H1 (cell line): ENCODE results near the gene NOTUM. TPM values are rescaled to one million over a fixed set of nuclear protein-coding genes. Genes with fewer than 3 reads are reported as not detected.

Experiments
- CTCF ChIA-PET: fragments of 300-600 bp; sonication (Branson Sonifier 250); formaldehyde crosslinking; loops from one replicate; lab custom pipeline; 2021; ENCODE audit not compliant: partially characterized antibody; lab: Charles Lee
- POLR2A ChIA-PET: fragments of 300-600 bp; sonication (Branson Sonifier 250); formaldehyde crosslinking; loops from one replicate; lab custom pipeline; 2021; ENCODE audit warnings: inconsistent platforms; ENCODE audit not compliant: partially characterized antibody; lab: Charles Lee
- DNase-seq, 2 experiments: peaks; one replicate each; pipeline versions ENCODE4 v3.0.0 to v3.0.0-alpha.2; 2010 to 2022; ENCODE audit warnings: low spot score in 2 of 2, low read depth in 1 of 2, mixed read lengths in 1 of 2
- FAIRE-seq: peaks from 2 replicates; lab custom pipeline; 2011; peaks lifted over from hg19 to GRCh38; lab: Jason Lieb, UNC
- H2AFZ ChIP-seq: 2 replicates; pipeline ENCODE4 v1.8.1; 2012; ENCODE audit warnings: low read length, inconsistent platforms
- H2AK5ac ChIP-seq: 2 replicates; pipeline ENCODE4 v1.6.1; 2013; ENCODE audit warnings: low read depth, low read length
- H2BK120ac ChIP-seq: replicated peaks from 2 replicates; pipeline ENCODE3; 2013; ENCODE audit warnings: low read depth, low read length, inconsistent platforms
- H2BK12ac ChIP-seq: 2 replicates; pipeline ENCODE4 v1.6.1; 2013; ENCODE audit warnings: low read depth, low read length
- H2BK15ac ChIP-seq: 2 replicates; pipeline ENCODE4 v1.6.1; 2013; ENCODE audit warnings: low read length
- H2BK20ac ChIP-seq: 2 replicates; pipeline ENCODE4 v1.6.1; 2013; ENCODE audit warnings: low read length
- H2BK5ac ChIP-seq: 2 replicates; pipeline ENCODE4 v1.6.1; 2013; ENCODE audit warnings: low read depth, low read length
- H3K14ac ChIP-seq: 2 replicates; pipeline ENCODE4 v1.6.1; 2013; ENCODE audit warnings: inconsistent platforms; ENCODE audit not compliant: insufficient read length
- H3K18ac ChIP-seq: 2 replicates; pipeline ENCODE4 v1.6.1; 2013; ENCODE audit warnings: low read length; ENCODE audit errors: extremely low read depth
- H3K23ac ChIP-seq: 2 replicates; pipeline ENCODE4 v1.6.1; 2013; ENCODE audit warnings: inconsistent platforms; ENCODE audit not compliant: insufficient read length
- H3K23me2 ChIP-seq: 2 replicates; pipeline ENCODE4 v1.6.1; 2013; ENCODE audit warnings: low read depth, low read length
- H3K27ac ChIP-seq: 2 replicates; pipeline ENCODE4 v1.6.1; 2011; ENCODE audit warnings: low read depth, low read length, inconsistent platforms
- H3K27me3 ChIP-seq, 4 experiments: replicated peaks in 1 of 4; 1 replicate in 1 of 4; 2 replicates in 3 of 4; pipeline versions ENCODE4 v1.6.1 to v1.8.1; 2011 to 2013; ENCODE audit warnings: low read length in 3 of 4, mild to moderate bottlenecking in 3 of 4, inconsistent platforms in 2 of 4, mixed read lengths in 2 of 4, moderate library complexity in 1 of 4; ENCODE audit not compliant: control insufficient read depth in 3 of 4, insufficient read depth in 3 of 4; ENCODE audit errors: extremely low read depth in 1 of 4
- H3K36me3 ChIP-seq, 4 experiments: 2 replicates each; pipeline versions ENCODE4 v1.6.1 to v1.8.1; 2011 to 2013; ENCODE audit warnings: mild to moderate bottlenecking in 4 of 4, low read length in 3 of 4, moderate library complexity in 2 of 4, control low read depth in 1 of 4, inconsistent platforms in 1 of 4; ENCODE audit not compliant: insufficient read depth in 4 of 4, control insufficient read depth in 2 of 4
- H3K4ac ChIP-seq: replicated peaks from 2 replicates; pipeline ENCODE3; 2013; ENCODE audit warnings: low read length, low read depth, mixed read lengths, inconsistent platforms; ENCODE audit not compliant: insufficient read length
- H3K4me1 ChIP-seq, 4 experiments: replicated peaks in 1 of 4; 1 replicate in 1 of 4; 2 replicates in 3 of 4; pipeline versions ENCODE4 v1.6.1 to v1.8.1; 2011 to 2013; ENCODE audit warnings: low read length in 3 of 4, inconsistent platforms in 2 of 4, mixed read lengths in 1 of 4; ENCODE audit not compliant: insufficient read depth in 4 of 4, control insufficient read depth in 3 of 4
- H3K4me2 ChIP-seq, 2 experiments: 2 replicates each; pipeline versions ENCODE4 v1.6.1 to v1.8.1; 2011 to 2013; ENCODE audit warnings: low read depth in 2 of 2, low read length in 2 of 2, control low read depth in 1 of 2, inconsistent platforms in 1 of 2, mild to moderate bottlenecking in 1 of 2; ENCODE audit not compliant: insufficient read depth in 1 of 2
- H3K4me3 ChIP-seq, 4 experiments: fragments of 200-600, 300-600 bp in 1 of 4; sonication (generic), shearing (Covaris generic), sonication (Bioruptor Twin) in 1 of 4; 2 replicates each; pipeline versions ENCODE4 v1.5.1 to v1.8.1; 2011 to 2016; ENCODE audit warnings: low read length in 4 of 4, low read depth in 3 of 4, control low read depth in 2 of 4, inconsistent platforms in 2 of 4, mild to moderate bottlenecking in 2 of 4, mixed read lengths in 1 of 4, moderate library complexity in 1 of 4; ENCODE audit not compliant: insufficient read depth in 2 of 4; ENCODE audit errors: extremely low read depth in 1 of 4
- H3K56ac ChIP-seq: replicated peaks from 2 replicates; pipeline ENCODE3; 2013; ENCODE audit warnings: low read depth, mild to moderate bottlenecking, mixed read lengths, low read length, inconsistent platforms; ENCODE audit not compliant: insufficient read length
- H3K79me1 ChIP-seq: 2 replicates; pipeline ENCODE4 v1.6.1; 2013; ENCODE audit warnings: low read depth, low read length, control low read depth
- H3K79me2 ChIP-seq, 2 experiments: 2 replicates each; pipeline versions ENCODE4 v1.6.1 to v1.8.1; 2012 to 2013; ENCODE audit warnings: low read length in 2 of 2, mild to moderate bottlenecking in 2 of 2, inconsistent platforms in 1 of 2; ENCODE audit not compliant: insufficient read depth in 2 of 2, control insufficient read depth in 1 of 2
- H3K9ac ChIP-seq, 4 experiments: replicated peaks in 1 of 4; 1 replicate in 1 of 4; 2 replicates in 3 of 4; pipeline versions ENCODE4 v1.6.1 to v1.8.1; 2011 to 2013; ENCODE audit warnings: low read depth in 3 of 4, low read length in 3 of 4, control low read depth in 2 of 4, mild to moderate bottlenecking in 2 of 4, moderate library complexity in 2 of 4, inconsistent platforms in 1 of 4; ENCODE audit errors: extremely low read depth in 1 of 4
- H3K9me3 ChIP-seq, 2 experiments: 2 replicates each; pipeline versions ENCODE4 v1.6.1 to v1.8.1; 2012 to 2013; ENCODE audit warnings: mild to moderate bottlenecking in 2 of 2, moderate library complexity in 2 of 2, control low read depth in 1 of 2, inconsistent platforms in 1 of 2, low read depth in 1 of 2, low read length in 1 of 2, mixed read lengths in 1 of 2; ENCODE audit not compliant: insufficient read depth in 2 of 2
- H4K20me1 ChIP-seq, 2 experiments: replicated peaks in 1 of 2; 2 replicates each; pipeline versions ENCODE3 to v1.8.1; 2011 to 2013; ENCODE audit warnings: inconsistent platforms in 2 of 2, low read length in 2 of 2, mild to moderate bottlenecking in 1 of 2; ENCODE audit not compliant: insufficient read depth in 2 of 2, control insufficient read depth in 1 of 2
- H4K5ac ChIP-seq: 2 replicates; pipeline ENCODE4 v1.6.1; 2013; ENCODE audit warnings: low read length, low read depth, mixed read lengths, inconsistent platforms; ENCODE audit not compliant: insufficient read length
- H4K8ac ChIP-seq: 2 replicates; pipeline ENCODE4 v1.8.0; 2013; ENCODE audit warnings: mild to moderate bottlenecking, moderate library complexity, low read length, inconsistent platforms; ENCODE audit not compliant: insufficient read depth; ENCODE audit errors: extremely low read depth
- H4K91ac ChIP-seq: replicated peaks from 2 replicates; pipeline ENCODE3; 2013; ENCODE audit warnings: low read length, mixed read lengths, inconsistent platforms; ENCODE audit not compliant: insufficient read length
- CTCF ChIP-seq, 3 experiments: IDR thresholded peaks; 1 replicate in 2 of 3; 2 replicates in 1 of 3; pipeline versions ENCODE4 v1.5.1 to v1.6.1; 2011; ENCODE audit warnings: low read length in 3 of 3, mild to moderate bottlenecking in 3 of 3, inconsistent platforms in 2 of 3, low read depth in 1 of 3, moderate library complexity in 1 of 3; ENCODE audit not compliant: insufficient read depth in 1 of 3; ENCODE audit errors: control extremely low read depth in 1 of 3
- EP300 ChIP-seq, 2 experiments: IDR thresholded peaks; 1 replicate in 1 of 2; 2 replicates in 1 of 2; pipeline ENCODE4 v1.6.1; 2011 to 2012; ENCODE audit warnings: low read depth in 2 of 2, low read length in 2 of 2, mild to moderate bottlenecking in 2 of 2, borderline replicate concordance in 1 of 2, inconsistent platforms in 1 of 2, moderate library complexity in 1 of 2
- EZH2 ChIP-seq: fragments of 200-600 bp; sonication (generic); IDR thresholded peaks from 2 replicates; pipeline ENCODE4 v1.7.1; 2012; ENCODE audit warnings: low read depth, mild to moderate bottlenecking, moderate library complexity, low read length, inconsistent platforms; ENCODE audit not compliant: severe bottlenecking
- HDAC6 ChIP-seq: IDR thresholded peaks from one replicate; pipeline ENCODE4 v1.7.1; 2012; ENCODE audit warnings: low read depth, mild to moderate bottlenecking, inconsistent platforms, low read length, moderate library complexity
- JUND ChIP-seq: IDR thresholded peaks from 2 replicates; pipeline ENCODE4 v1.6.1; 2011; ENCODE audit warnings: mild to moderate bottlenecking, improper control_type of control experiment, low read length
- RFX5 ChIP-seq: IDR thresholded peaks from 2 replicates; pipeline ENCODE4 v1.6.1; 2011; ENCODE audit warnings: low read depth, low read length, improper control_type of control experiment, borderline replicate concordance
- TEAD4 ChIP-seq: IDR thresholded peaks from 2 replicates; pipeline ENCODE4 v1.6.1; 2012; ENCODE audit warnings: low read depth, low read length, inconsistent platforms, mixed read lengths
- ZNF274 ChIP-seq: IDR thresholded peaks from 2 replicates; pipeline ENCODE4 v1.7.0; 2012; ENCODE audit warnings: low read length, borderline replicate concordance; ENCODE audit errors: extremely low read depth
- WGBS, 2 experiments: shearing (Covaris generic) in 1 of 2; methylation state at CpG; one replicate each; pipeline versions ENCODE4 v1.1.6 to v1.1.7; 2013 to 2015; ENCODE audit warnings: low lambda C conversion rate in 2 of 2, mixed read lengths in 2 of 2, inconsistent platforms in 1 of 2, low coverage in 1 of 2, missing lambda C conversion rate in 1 of 2; ENCODE audit not compliant: insufficient replicate concordance in 2 of 2, insufficient coverage in 1 of 2, insufficient read length in 1 of 2; ENCODE audit errors: extremely low coverage in 1 of 2, missing lambda C conversion rate in 1 of 2; 5-methylcytosine and 5-hydroxymethylcytosine counted together
- polyA plus RNA-seq, 7 experiments: library from polyadenylated mRNA; depleted of rRNA in 3 of 7; stranded (reverse) in 5 of 7; unstranded in 2 of 7; fragments of >200 nt in 5 of 7; fragments of 200-250 nt in 2 of 7; gene quantifications; 1 replicate in 5 of 7; 2 replicates in 1 of 7; 4 replicates in 1 of 7; pipeline versions ENCODE4 v1.2.1 to v1.2.3, GENCODE V29; 2011 to 2013; ENCODE audit warnings: missing spikeins in 2 of 7, mixed read lengths in 2 of 7
- total RNA-seq: library from RNA; stranded (reverse); fragmentation: NEBNext Ultra II Directional; extraction: Animal tissue kit (Norgen Biotek cat#: 25700); gene quantifications from 2 replicates; pipeline ENCODE4 v1.2.1, GENCODE V29; 2021

Gene NOTUM
- total and polyA plus RNA-seq, 2 of the 8 experiments (the other 6 are each of a cell fraction or from before 2014, with no cell fraction given): 0.45 to 0.76 TPM

GRCh38 chr17:81998212-81998611, 37.2 kb upstream of the NOTUM start:
- ChIA-PET POLR2A (interaction anchor here (1.7 kb wide), 1 partner anchor 15 kb away, joined by 4 read pairs; no protein-coding TSS in a partner anchor), CTCF (interaction anchor here (0.7 to 1.7 kb wide), 4 partner anchors 9 to 36 kb away, joined by 3 to 8 read pairs (median 4); no protein-coding TSS in a partner anchor)
- no peak overlapping the region for H3K14ac ChIP-seq

More at GRCh38 chr17:81998212-81998611, 37.2 kb upstream of the NOTUM start:
- Histone ChIP-seq H3K56ac (no peak overlapping the region), H2BK5ac (no peak overlapping the region), H3K9ac (no peak overlapping the region), H2BK120ac (no peak overlapping the region), H2BK20ac (no peak overlapping the region), H3K4me2 (no peak overlapping the region), H3K36me3 (no peaks in the 10 kb centered on the region), H3K27ac (no peak overlapping the region), H4K91ac (no peak overlapping the region)
- DNase-seq: no peak
- WGBS, 2 experiments: 92% methylated on average over 7 of the region's 7 CpGs; no CpG with 5 or more reads in 1 of the 2 experiments
- TF ChIP-seq CTCF (IDR thresholded peaks at IDR 0.05; ENCODE audit: control extremely low read depth in 1 of 3, insufficient read depth in 1 of 3, low read depth in 1 of 3, low read length in 3 of 3) (no peak), TEAD4 (no peak), EP300 (IDR thresholded peaks at IDR 0.05; ENCODE audit: borderline replicate concordance in 1 of 2, low read depth in 2 of 2, low read length in 2 of 2) (no peak), ZNF274 (no peak), EZH2 (no peak), JUND (no peak), HDAC6 (no peak), RFX5 (no peak)
- TF ChIP-seq, all 59 proteins: peak for 0
- no peak overlapping the region for H4K5ac ChIP-seq
- no peaks in the 10 kb centered on the region for H3K27me3 ChIP-seq
- FAIRE-seq: no peak
- no peak overlapping the region for H2BK15ac ChIP-seq
- no peak overlapping the region for H2BK12ac ChIP-seq
- no peaks in the 10 kb centered on the region for H3K79me2 ChIP-seq
- H4K20me1 ChIP-seq: peaks cover 0 to 10% of the 10 kb centered on the region in 2 experiments
- H2AFZ ChIP-seq: no peak overlapping the region
- H2AK5ac ChIP-seq: no peak overlapping the region
- H3K4me1 ChIP-seq: peaks cover 0 to 10% (median 8%) of the 10 kb centered on the region in 4 experiments; a peak in 5 of 7 replicates
- H3K23ac ChIP-seq: no peak overlapping the region
- H3K23me2 ChIP-seq: no peaks in the 10 kb centered on the region
- H3K4me3 ChIP-seq: no peak overlapping the region
- H3K9me3 ChIP-seq: no peaks in the 10 kb centered on the region
- no peak overlapping the region for H3K4ac ChIP-seq
- peaks cover 3% of the 10 kb centered on the region; the same call in 1 of the 2 replicates for H3K79me1 ChIP-seq
- H4K8ac ChIP-seq: no peak overlapping the region
- no peak overlapping the region for H3K18ac ChIP-seq
